ENCODE measurements around the gene SIX3.

Gene SIX3

GRCh38 chr2:44964752-44965236 is 23.3 kb downstream of the SIX3 start:
- no peak for DNase-seq (ENCODE audit: low read depth, low spot score)
- H3K4me3 ChIP-seq (ENCODE audit: low read depth, low read length), result no peak overlapping the region
- peak; percentile 36 for TF ChIP-seq CTCF (IDR thresholded peaks at IDR 0.05; ENCODE audit: insufficient read depth, low read length, missing control alignments)
- ChIA-PET CTCF (interaction anchor here (0.6 to 2.1 kb wide), 10 partner anchors 9 to 572 kb away, joined by 3 to 9 read pairs (median 4); no protein-coding TSS in a partner anchor), POLR2A (no interaction called here)

GRCh38 chr2:44965684-44966083 is 24.2 kb downstream of the SIX3 start:
- TF ChIP-seq CTCF (IDR thresholded peaks at IDR 0.05; ENCODE audit: insufficient read depth, low read length, missing control alignments), result no peak
- POLR2A ChIA-PET, result no interaction called here
- no peak overlapping the region for H3K4me3 ChIP-seq (ENCODE audit: low read depth, low read length)
- CTCF ChIA-PET, result interaction anchor here (0.6 to 2.1 kb wide), 6 partner anchors 10 to 529 kb away, joined by 3 to 8 read pairs (median 4); no protein-coding TSS in a partner anchor
- DNase-seq (ENCODE audit: low read depth, low spot score), result no peak

- DNase-seq (ENCODE audit: low read depth, low spot score), result no peak
- ChIA-PET POLR2A (no interaction called here), CTCF (no interaction called here)
- TF ChIP-seq CTCF (IDR thresholded peaks at IDR 0.05; ENCODE audit: insufficient read depth, low read length, missing control alignments), result no peak
- H3K4me3 ChIP-seq (ENCODE audit: low read depth, low read length), result no peak overlapping the region
Observed at GRCh38 chr2:44967056-44967455, 25.6 kb downstream of the SIX3 start.

GRCh38 chr2:44967727-44968432 is 26.4 kb downstream of the SIX3 start:
- ChIA-PET CTCF (interaction anchor here (1.1 to 9.5 kb wide), 3 partner anchors 11 to 527 kb away, joined by 4 to 81 read pairs (median 45); no protein-coding TSS in a partner anchor), POLR2A (no interaction called here)
- no peak for TF ChIP-seq CTCF (IDR thresholded peaks at IDR 0.05; ENCODE audit: insufficient read depth, low read length, missing control alignments)
- H3K4me3 ChIP-seq (ENCODE audit: low read depth, low read length), result no peak overlapping the region
- no peak for DNase-seq (ENCODE audit: low read depth, low spot score)

GRCh38 chr2:44969936-44970335 is 28.4 kb downstream of the SIX3 start:
- TF ChIP-seq CTCF (IDR thresholded peaks at IDR 0.05; ENCODE audit: insufficient read depth, low read length, missing control alignments), result no peak
- no peak overlapping the region for H3K4me3 ChIP-seq (ENCODE audit: low read depth, low read length)
- CTCF ChIA-PET, result interaction anchor here (0.9 to 9.5 kb wide), 4 partner anchors 13 to 525 kb away, joined by 3 to 81 read pairs (median 52); no protein-coding TSS in a partner anchor
- no peak for DNase-seq (ENCODE audit: low read depth, low spot score)
- POLR2A ChIA-PET, result interaction anchor here (0.6 kb wide), 1 partner anchor 135 kb away, joined by 3 read pairs; no protein-coding TSS in a partner anchor

- POLR2A ChIA-PET, result no interaction called here
- CTCF ChIA-PET, result interaction anchor here (0.9 to 9.5 kb wide), 7 partner anchors 12 to 580 kb away, joined by 3 to 81 read pairs (median 7); no protein-coding TSS in a partner anchor
- DNase-seq (ENCODE audit: low read depth, low spot score), result no peak
- TF ChIP-seq CTCF (IDR thresholded peaks at IDR 0.05; ENCODE audit: insufficient read depth, low read length, missing control alignments), result no peak
- H3K4me3 ChIP-seq (ENCODE audit: low read depth, low read length), result no peak overlapping the region
Observed at GRCh38 chr2:44970846-44971450, 29.4 kb downstream of the SIX3 start.
